GM12878 (cell line): ENCODE measurements around the gene PLEKHA7. TPM values are rescaled to one million over a fixed set of nuclear protein-coding genes. Genes with fewer than 3 reads are reported as not detected.
A peak's percentile ranks its signal among the peaks of the same experiment; 100 is the strongest.

ENCODE experiments used
- BHLHE40 ChIP-seq, 2 experiments: fragments of 450-650 bp in 1 of 2; IDR thresholded peaks; 2 replicates each; pipeline ENCODE4 v1.6.1; 2011 to 2017; ENCODE audit warnings: low read depth in 2 of 2, borderline replicate concordance in 1 of 2, improper control_type of control experiment in 1 of 2, low read length in 1 of 2, mild to moderate bottlenecking in 1 of 2
- CEBPZ ChIP-seq: fragments of 150-350 bp; IDR thresholded peaks from 2 replicates; pipeline ENCODE4 v1.6.1; 2016; ENCODE audit warnings: low read depth, low read length
- GATAD2B ChIP-seq: fragments of 450-650 bp; conservative IDR thresholded peaks from 2 replicates; pipeline ENCODE4 v1.6.1; 2017; ENCODE audit warnings: low read depth, mild to moderate bottlenecking, moderate library complexity
- IKZF2 ChIP-seq, 2 experiments: fragments of 450-650 bp; IDR thresholded peaks; 2 replicates each; pipeline ENCODE4 v1.6.1; 2017; ENCODE audit warnings: mild to moderate bottlenecking in 2 of 2, moderate library complexity in 2 of 2
- JUNB ChIP-seq: IDR thresholded peaks from 2 replicates; pipeline ENCODE4 v1.6.1; 2016; ENCODE audit warnings: antibody characterized with exemption, mild to moderate bottlenecking
- NR2C2 ChIP-seq: IDR thresholded peaks from 2 replicates; pipeline ENCODE4 v1.6.1; 2011; ENCODE audit warnings: borderline replicate concordance, low read depth; ENCODE audit not compliant: control insufficient read depth, insufficient read length
- PAX8 ChIP-seq: fragments of 450-650 bp; IDR thresholded peaks from 2 replicates; pipeline ENCODE4 v1.6.1; 2017; ENCODE audit warnings: mild to moderate bottlenecking, moderate library complexity
- POU2F2 ChIP-seq: IDR thresholded peaks from 3 replicates; pipeline ENCODE4 v1.6.1; 2011; ENCODE audit warnings: low read depth, mild to moderate bottlenecking, low read length, borderline replicate concordance
- RCOR1 ChIP-seq: conservative IDR thresholded peaks from 2 replicates; pipeline ENCODE4 v1.6.1; 2012; ENCODE audit warnings: low read depth, low read length, improper control_type of control experiment
- SP1 ChIP-seq: IDR thresholded peaks from one replicate; pipeline ENCODE4 v1.6.1; 2011; ENCODE audit warnings: low read depth, low read length
- STAT1 ChIP-seq: fragments of 450-650 bp; conservative IDR thresholded peaks from 2 replicates; pipeline ENCODE4 v1.6.1; 2014; ENCODE audit warnings: antibody characterized with exemption, mild to moderate bottlenecking
- ZNF274 ChIP-seq: IDR thresholded peaks from one replicate; pipeline ENCODE4 v1.8.0; 2011; ENCODE audit not compliant: insufficient read length, insufficient read depth
- polyA plus RNA-seq, 11 experiments: library from polyadenylated mRNA; depleted of rRNA in 4 of 11; unstranded in 6 of 11; stranded (reverse) in 5 of 11; fragments of >200 nt; fragmentation: Nextera tagmentation in 4 of 11; fragmentation: Illumina TruSeq in 1 of 11; extraction: Ambion mirVana in 4 of 11; extraction: Trizol in 1 of 11; gene quantifications; 1 replicate in 1 of 11; 2 replicates in 10 of 11; pipeline versions ENCODE4 v1.2.1 to v1.2.3, GENCODE V29; 2011 to 2016; ENCODE audit warnings: inconsistent platforms in 2 of 11, missing spikeins in 2 of 11, low read depth in 1 of 11
- total RNA-seq, 4 experiments: library from RNA; depleted of rRNA in 3 of 4; stranded (reverse); fragments of >200 nt in 3 of 4; fragmentation: Illumina TruSeq in 1 of 4; extraction: Trizol in 1 of 4; gene quantifications; 2 replicates each; pipeline versions ENCODE4 v1.2.1 to v1.2.3, GENCODE V29; 2013 to 2021
- TF ChIP-seq, protein P1 (sequence below): IDR thresholded peaks from 2 replicates; pipeline ENCODE4 v1.6.1; 2012; ENCODE audit warnings: improper control_type of control experiment, low read depth, low read length; ENCODE audit not compliant: insufficient replicate concordance
- TF ChIP-seq, protein P2 (sequence below): fragments of 450-650 bp; IDR thresholded peaks from 2 replicates; pipeline ENCODE4 v1.6.1; 2016; ENCODE audit warnings: mild to moderate bottlenecking
- TF ChIP-seq, protein P3 (sequence below): IDR thresholded peaks from 2 replicates; pipeline ENCODE4 v1.6.1; 2011; ENCODE audit warnings: borderline replicate concordance, low read depth, mild to moderate bottlenecking, moderate library complexity, low read length; ENCODE audit not compliant: insufficient read depth, poor library complexity, severe bottlenecking

PLEKHA7 gene
- total and polyA plus RNA-seq, 10 of the 15 experiments (the other 5 are each of a cell fraction or from before 2014, with no cell fraction given): 0.45 to 5.3 (median 2.1) TPM

- TF ChIP-seq, protein P1, sequence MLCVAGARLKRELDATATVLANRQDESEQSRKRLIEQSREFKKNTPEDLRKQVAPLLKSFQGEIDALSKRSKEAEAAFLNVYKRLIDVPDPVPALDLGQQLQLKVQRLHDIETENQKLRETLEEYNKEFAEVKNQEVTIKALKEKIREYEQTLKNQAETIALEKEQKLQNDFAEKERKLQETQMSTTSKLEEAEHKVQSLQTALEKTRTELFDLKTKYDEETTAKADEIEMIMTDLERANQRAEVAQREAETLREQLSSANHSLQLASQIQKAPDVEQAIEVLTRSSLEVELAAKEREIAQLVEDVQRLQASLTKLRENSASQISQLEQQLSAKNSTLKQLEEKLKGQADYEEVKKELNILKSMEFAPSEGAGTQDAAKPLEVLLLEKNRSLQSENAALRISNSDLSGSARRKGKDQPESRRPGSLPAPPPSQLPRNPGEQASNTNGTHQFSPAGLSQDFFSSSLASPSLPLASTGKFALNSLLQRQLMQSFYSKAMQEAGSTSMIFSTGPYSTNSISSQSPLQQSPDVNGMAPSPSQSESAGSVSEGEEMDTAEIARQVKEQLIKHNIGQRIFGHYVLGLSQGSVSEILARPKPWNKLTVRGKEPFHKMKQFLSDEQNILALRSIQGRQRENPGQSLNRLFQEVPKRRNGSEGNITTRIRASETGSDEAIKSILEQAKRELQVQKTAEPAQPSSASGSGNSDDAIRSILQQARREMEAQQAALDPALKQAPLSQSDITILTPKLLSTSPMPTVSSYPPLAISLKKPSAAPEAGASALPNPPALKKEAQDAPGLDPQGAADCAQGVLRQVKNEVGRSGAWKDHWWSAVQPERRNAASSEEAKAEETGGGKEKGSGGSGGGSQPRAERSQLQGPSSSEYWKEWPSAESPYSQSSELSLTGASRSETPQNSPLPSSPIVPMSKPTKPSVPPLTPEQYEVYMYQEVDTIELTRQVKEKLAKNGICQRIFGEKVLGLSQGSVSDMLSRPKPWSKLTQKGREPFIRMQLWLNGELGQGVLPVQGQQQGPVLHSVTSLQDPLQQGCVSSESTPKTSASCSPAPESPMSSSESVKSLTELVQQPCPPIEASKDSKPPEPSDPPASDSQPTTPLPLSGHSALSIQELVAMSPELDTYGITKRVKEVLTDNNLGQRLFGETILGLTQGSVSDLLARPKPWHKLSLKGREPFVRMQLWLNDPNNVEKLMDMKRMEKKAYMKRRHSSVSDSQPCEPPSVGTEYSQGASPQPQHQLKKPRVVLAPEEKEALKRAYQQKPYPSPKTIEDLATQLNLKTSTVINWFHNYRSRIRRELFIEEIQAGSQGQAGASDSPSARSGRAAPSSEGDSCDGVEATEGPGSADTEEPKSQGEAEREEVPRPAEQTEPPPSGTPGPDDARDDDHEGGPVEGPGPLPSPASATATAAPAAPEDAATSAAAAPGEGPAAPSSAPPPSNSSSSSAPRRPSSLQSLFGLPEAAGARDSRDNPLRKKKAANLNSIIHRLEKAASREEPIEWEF: peak; percentile 38
- peak; percentile 94 for TF ChIP-seq GATAD2B
- 0 out of 2 replicates have a peak, but pooled peaks have one; percentile 30 for TF ChIP-seq RCOR1
- TF ChIP-seq JUNB: peak; percentile 99
- peak; percentile 66 for TF ChIP-seq SP1
- TF ChIP-seq STAT1: no peak
- peak; percentile 93 to 95 for TF ChIP-seq BHLHE40 (IDR thresholded peaks at IDR 0.05; ENCODE audit: borderline replicate concordance in 1 of 2, low read depth in 2 of 2, low read length in 1 of 2)
- TF ChIP-seq ZNF274: no peak
- TF ChIP-seq, protein P2, sequence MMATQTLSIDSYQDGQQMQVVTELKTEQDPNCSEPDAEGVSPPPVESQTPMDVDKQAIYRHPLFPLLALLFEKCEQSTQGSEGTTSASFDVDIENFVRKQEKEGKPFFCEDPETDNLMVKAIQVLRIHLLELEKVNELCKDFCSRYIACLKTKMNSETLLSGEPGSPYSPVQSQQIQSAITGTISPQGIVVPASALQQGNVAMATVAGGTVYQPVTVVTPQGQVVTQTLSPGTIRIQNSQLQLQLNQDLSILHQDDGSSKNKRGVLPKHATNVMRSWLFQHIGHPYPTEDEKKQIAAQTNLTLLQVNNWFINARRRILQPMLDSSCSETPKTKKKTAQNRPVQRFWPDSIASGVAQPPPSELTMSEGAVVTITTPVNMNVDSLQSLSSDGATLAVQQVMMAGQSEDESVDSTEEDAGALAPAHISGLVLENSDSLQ: peak; percentile 61; the same call in 1 of the 2 replicates
- no peak for TF ChIP-seq NR2C2
- TF ChIP-seq POU2F2: peak; percentile 41; the same call in 1 of the 3 replicates
- TF ChIP-seq, protein P3, sequence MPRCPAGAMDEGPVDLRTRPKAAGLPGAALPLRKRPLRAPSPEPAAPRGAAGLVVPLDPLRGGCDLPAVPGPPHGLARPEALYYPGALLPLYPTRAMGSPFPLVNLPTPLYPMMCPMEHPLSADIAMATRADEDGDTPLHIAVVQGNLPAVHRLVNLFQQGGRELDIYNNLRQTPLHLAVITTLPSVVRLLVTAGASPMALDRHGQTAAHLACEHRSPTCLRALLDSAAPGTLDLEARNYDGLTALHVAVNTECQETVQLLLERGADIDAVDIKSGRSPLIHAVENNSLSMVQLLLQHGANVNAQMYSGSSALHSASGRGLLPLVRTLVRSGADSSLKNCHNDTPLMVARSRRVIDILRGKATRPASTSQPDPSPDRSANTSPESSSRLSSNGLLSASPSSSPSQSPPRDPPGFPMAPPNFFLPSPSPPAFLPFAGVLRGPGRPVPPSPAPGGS: peak; percentile 81
- TF ChIP-seq IKZF2 (IDR thresholded peaks at IDR 0.05): peak; percentile 98 to 99
- no peak for TF ChIP-seq CEBPZ
- TF ChIP-seq PAX8: 0 out of 2 replicates have a peak, but pooled peaks have one; percentile 59
Measured at GRCh38 chr11:16902182-16902581, 112.0 kb downstream of the PLEKHA7 start (continued).
